H1 (cell line): Measurements from ENCODE around the gene SMARCD1.

Source experiments
- GTF2F1 ChIP-seq: IDR thresholded peaks from 2 replicates; pipeline ENCODE4 v1.6.1; 2012; ENCODE audit warnings: low read depth, low read length, improper control_type of control experiment, borderline replicate concordance
- JUN ChIP-seq: IDR thresholded peaks from 2 replicates; pipeline ENCODE4 v1.6.1; 2011; ENCODE audit warnings: low read depth, mild to moderate bottlenecking, improper control_type of control experiment, low read length
- JUND ChIP-seq: IDR thresholded peaks from 2 replicates; pipeline ENCODE4 v1.6.1; 2011; ENCODE audit warnings: mild to moderate bottlenecking, improper control_type of control experiment, low read length
- PHF8 ChIP-seq: fragments of 200-600 bp; sonication (generic); conservative IDR thresholded peaks from 2 replicates; pipeline ENCODE4 v1.7.1; 2012; ENCODE audit warnings: low read depth, mild to moderate bottlenecking, inconsistent platforms, low read length, moderate library complexity
- RNF2 ChIP-seq: fragments of 200-900, 300-1000 bp; sonication (generic); IDR thresholded peaks from 2 replicates; pipeline ENCODE4 v1.7.1; 2016; ENCODE audit warnings: borderline replicate concordance, low read depth, mild to moderate bottlenecking, antibody characterized with exemption, low read length; ENCODE audit not compliant: poor library complexity, severe bottlenecking; ENCODE audit errors: missing control alignments
- TBP ChIP-seq: IDR thresholded peaks from 2 replicates; pipeline ENCODE4 v1.6.1; 2011; ENCODE audit warnings: low read depth, low read length, improper control_type of control experiment
- TF ChIP-seq, protein P1 (sequence below): IDR thresholded peaks from 2 replicates; pipeline ENCODE4 v1.6.1; 2012; ENCODE audit warnings: inconsistent platforms
- TF ChIP-seq, protein P2 (sequence below), 3 experiments: IDR thresholded peaks; 1 replicate in 2 of 3; 2 replicates in 1 of 3; pipeline versions ENCODE4 v1.5.1 to v1.6.1; 2011; ENCODE audit warnings: low read length in 3 of 3, mild to moderate bottlenecking in 3 of 3, inconsistent platforms in 2 of 3, low read depth in 1 of 3, moderate library complexity in 1 of 3; ENCODE audit not compliant: insufficient read depth in 1 of 3; ENCODE audit errors: control extremely low read depth in 1 of 3
- TF ChIP-seq, protein P3 (sequence below): IDR thresholded peaks from 2 replicates; pipeline ENCODE4 v1.6.1; 2012; ENCODE audit warnings: low read length, inconsistent platforms

DNA sequence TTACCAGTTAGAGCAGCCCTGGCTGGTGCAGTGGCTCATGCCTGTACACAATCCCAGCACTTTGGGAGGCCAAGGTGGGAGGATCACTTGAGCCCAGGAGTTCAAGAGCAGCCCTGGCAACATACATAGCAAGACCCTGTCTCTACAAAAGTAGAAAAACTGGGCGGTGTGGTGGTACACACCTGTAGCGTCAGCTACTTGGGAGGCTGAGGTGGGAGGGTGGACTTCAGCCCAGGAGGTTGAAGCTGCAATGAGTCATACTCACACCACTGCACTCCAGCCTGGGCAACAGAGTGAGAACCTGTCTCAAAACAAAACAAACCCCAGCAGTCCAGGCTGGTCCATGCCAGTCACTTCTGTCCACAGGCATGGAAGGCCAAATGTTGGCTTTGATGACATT is 34.2 kb downstream of the SMARCD1 start:
- TF ChIP-seq, protein P1, sequence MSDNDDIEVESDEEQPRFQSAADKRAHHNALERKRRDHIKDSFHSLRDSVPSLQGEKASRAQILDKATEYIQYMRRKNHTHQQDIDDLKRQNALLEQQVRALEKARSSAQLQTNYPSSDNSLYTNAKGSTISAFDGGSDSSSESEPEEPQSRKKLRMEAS = no peak
- TF ChIP-seq, protein P2, sequence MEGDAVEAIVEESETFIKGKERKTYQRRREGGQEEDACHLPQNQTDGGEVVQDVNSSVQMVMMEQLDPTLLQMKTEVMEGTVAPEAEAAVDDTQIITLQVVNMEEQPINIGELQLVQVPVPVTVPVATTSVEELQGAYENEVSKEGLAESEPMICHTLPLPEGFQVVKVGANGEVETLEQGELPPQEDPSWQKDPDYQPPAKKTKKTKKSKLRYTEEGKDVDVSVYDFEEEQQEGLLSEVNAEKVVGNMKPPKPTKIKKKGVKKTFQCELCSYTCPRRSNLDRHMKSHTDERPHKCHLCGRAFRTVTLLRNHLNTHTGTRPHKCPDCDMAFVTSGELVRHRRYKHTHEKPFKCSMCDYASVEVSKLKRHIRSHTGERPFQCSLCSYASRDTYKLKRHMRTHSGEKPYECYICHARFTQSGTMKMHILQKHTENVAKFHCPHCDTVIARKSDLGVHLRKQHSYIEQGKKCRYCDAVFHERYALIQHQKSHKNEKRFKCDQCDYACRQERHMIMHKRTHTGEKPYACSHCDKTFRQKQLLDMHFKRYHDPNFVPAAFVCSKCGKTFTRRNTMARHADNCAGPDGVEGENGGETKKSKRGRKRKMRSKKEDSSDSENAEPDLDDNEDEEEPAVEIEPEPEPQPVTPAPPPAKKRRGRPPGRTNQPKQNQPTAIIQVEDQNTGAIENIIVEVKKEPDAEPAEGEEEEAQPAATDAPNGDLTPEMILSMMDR (IDR thresholded peaks at IDR 0.05; ENCODE audit: control extremely low read depth in 1 of 3, insufficient read depth in 1 of 3, low read depth in 1 of 3, low read length in 3 of 3) = no peak
- TF ChIP-seq RNF2 (no peak), TBP (no peak), GTF2F1 (no peak), JUND (no peak), JUN (no peak), PHF8 (no peak)
- TF ChIP-seq, protein P3, sequence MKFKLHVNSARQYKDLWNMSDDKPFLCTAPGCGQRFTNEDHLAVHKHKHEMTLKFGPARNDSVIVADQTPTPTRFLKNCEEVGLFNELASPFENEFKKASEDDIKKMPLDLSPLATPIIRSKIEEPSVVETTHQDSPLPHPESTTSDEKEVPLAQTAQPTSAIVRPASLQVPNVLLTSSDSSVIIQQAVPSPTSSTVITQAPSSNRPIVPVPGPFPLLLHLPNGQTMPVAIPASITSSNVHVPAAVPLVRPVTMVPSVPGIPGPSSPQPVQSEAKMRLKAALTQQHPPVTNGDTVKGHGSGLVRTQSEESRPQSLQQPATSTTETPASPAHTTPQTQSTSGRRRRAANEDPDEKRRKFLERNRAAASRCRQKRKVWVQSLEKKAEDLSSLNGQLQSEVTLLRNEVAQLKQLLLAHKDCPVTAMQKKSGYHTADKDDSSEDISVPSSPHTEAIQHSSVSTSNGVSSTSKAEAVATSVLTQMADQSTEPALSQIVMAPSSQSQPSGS = no peak
